Liver (tissue), 9 donors: ENCODE results near the gene ALAS1. TPM values are rescaled to one million over a fixed set of nuclear protein-coding genes. Genes with fewer than 3 reads are reported as not detected.
A peak's percentile ranks its signal among the peaks of the same experiment; 100 is the strongest.

Source experiments
- DNase-seq: peaks from one replicate; pipeline ENCODE4 v3.0.0-alpha.2; 2017; ENCODE audit warnings: low spot score
- H3K27ac ChIP-seq, 2 donors: one replicate each; pipeline ENCODE4 v1.7.0; 2013; ENCODE audit warnings: inconsistent platforms in 2 of 2, low read length in 2 of 2, control low read depth in 1 of 2, low read depth in 1 of 2, mild to moderate bottlenecking in 1 of 2
- H3K27me3 ChIP-seq, 4 donors: one replicate each; pipeline versions ENCODE4 v1.6.1 to v1.7.0; 2013; ENCODE audit warnings: low read length in 3 of 4, inconsistent platforms in 1 of 4, mild to moderate bottlenecking in 1 of 4, moderate library complexity in 1 of 4; ENCODE audit not compliant: control insufficient read depth in 4 of 4, insufficient read depth in 4 of 4
- H3K36me3 ChIP-seq, 4 donors: one replicate each; pipeline versions ENCODE4 v1.6.1 to v1.7.0; 2013; ENCODE audit warnings: low read length in 3 of 4, mild to moderate bottlenecking in 3 of 4, low read depth in 1 of 4, moderate library complexity in 1 of 4; ENCODE audit not compliant: control insufficient read depth in 4 of 4, insufficient read depth in 3 of 4
- H3K4me1 ChIP-seq, 4 donors: one replicate each; pipeline versions ENCODE4 v1.6.1 to v1.7.0; 2013; ENCODE audit warnings: low read length in 3 of 4, mild to moderate bottlenecking in 3 of 4, moderate library complexity in 1 of 4; ENCODE audit not compliant: control insufficient read depth in 4 of 4, insufficient read depth in 4 of 4
- H3K4me3 ChIP-seq, 3 donors: one replicate each; pipeline versions ENCODE4 v1.6.1 to v1.7.0; 2013; ENCODE audit warnings: low read length in 3 of 3, control low read depth in 1 of 3, low read depth in 1 of 3, mild to moderate bottlenecking in 1 of 3
- H3K9ac ChIP-seq, 2 donors: one replicate each; pipeline ENCODE4 v1.7.0; 2013; ENCODE audit warnings: low read length in 2 of 2, mild to moderate bottlenecking in 2 of 2, moderate library complexity in 2 of 2, control low read depth in 1 of 2, low read depth in 1 of 2
- H3K9me3 ChIP-seq, 4 donors: one replicate each; pipeline versions ENCODE4 v1.6.1 to v1.7.0; 2013; ENCODE audit warnings: low read length in 3 of 4; ENCODE audit not compliant: control insufficient read depth in 4 of 4
- ATF3 ChIP-seq: IDR thresholded peaks from 2 replicates; pipeline ENCODE4 v1.6.1; 2016; ENCODE audit warnings: antibody characterized with exemption
- CTCF ChIP-seq: fragments of 150-350 bp; IDR thresholded peaks from 2 replicates; pipeline ENCODE4 v1.5.1; 2017; ENCODE audit warnings: improper control_type of control experiment, low read depth, low read length; ENCODE audit not compliant: missing input control
- EGR1 ChIP-seq, 2 donors: IDR thresholded peaks; 2 replicates each; pipeline ENCODE4 v1.6.1; 2016 to 2018; ENCODE audit warnings: antibody characterized with exemption in 2 of 2, low read depth in 2 of 2
- FOXA1 ChIP-seq: IDR thresholded peaks from 2 replicates; pipeline ENCODE4 v1.6.1; 2016; ENCODE audit warnings: antibody characterized with exemption
- FOXA2 ChIP-seq: IDR thresholded peaks from 2 replicates; pipeline ENCODE4 v1.6.1; 2016; ENCODE audit warnings: antibody characterized with exemption
- GABPA ChIP-seq, 2 donors: IDR thresholded peaks in 1 of 2; conservative IDR thresholded peaks in 1 of 2; 2 replicates each; pipeline ENCODE4 v1.6.1; 2016; ENCODE audit warnings: antibody characterized with exemption in 2 of 2, mild to moderate bottlenecking in 1 of 2, moderate library complexity in 1 of 2
- HNF4A ChIP-seq, 2 donors: conservative IDR thresholded peaks; 2 replicates each; pipeline ENCODE4 v1.6.1; 2016; ENCODE audit warnings: antibody characterized with exemption in 2 of 2, mild to moderate bottlenecking in 2 of 2
- HNF4G ChIP-seq: IDR thresholded peaks from 2 replicates; pipeline ENCODE4 v1.6.1; 2016; ENCODE audit warnings: antibody characterized with exemption
- JUND ChIP-seq, 2 donors: IDR thresholded peaks; 2 replicates each; pipeline ENCODE4 v1.6.1; 2016; ENCODE audit warnings: antibody characterized with exemption in 2 of 2
- MAX ChIP-seq: IDR thresholded peaks from 2 replicates; pipeline ENCODE4 v1.6.1; 2016; ENCODE audit warnings: antibody characterized with exemption
- NR2F2 ChIP-seq: IDR thresholded peaks from 2 replicates; pipeline ENCODE4 v1.6.1; 2016; ENCODE audit warnings: antibody characterized with exemption
- RAD21 ChIP-seq, 2 donors: IDR thresholded peaks; 2 replicates each; pipeline ENCODE4 v1.6.1; 2016; ENCODE audit warnings: antibody characterized with exemption in 2 of 2, mild to moderate bottlenecking in 2 of 2
- REST ChIP-seq: IDR thresholded peaks from 2 replicates; pipeline ENCODE4 v1.6.1; 2016; ENCODE audit warnings: antibody characterized with exemption, mild to moderate bottlenecking
- RXRA ChIP-seq, 2 donors: IDR thresholded peaks; 2 replicates each; pipeline ENCODE4 v1.6.1; 2017 to 2018; ENCODE audit warnings: antibody characterized with exemption in 2 of 2, mild to moderate bottlenecking in 1 of 2
- SP1 ChIP-seq: IDR thresholded peaks from 2 replicates; pipeline ENCODE4 v1.6.1; 2018; ENCODE audit warnings: antibody characterized with exemption, mild to moderate bottlenecking
- TAF1 ChIP-seq: conservative IDR thresholded peaks from 2 replicates; pipeline ENCODE4 v1.6.1; 2016; ENCODE audit warnings: antibody characterized with exemption, mild to moderate bottlenecking
- YY1 ChIP-seq: IDR thresholded peaks from 2 replicates; pipeline ENCODE4 v1.6.1; 2016; ENCODE audit warnings: antibody characterized with exemption, mild to moderate bottlenecking
- ZBTB33 ChIP-seq: IDR thresholded peaks from 2 replicates; pipeline ENCODE4 v1.6.1; 2016; ENCODE audit warnings: antibody characterized with exemption
- whole genome bisulfite sequencing: extraction: QIAGEN DNeasy Blood & Tissue Kit; methylation state at CpG from one replicate; pipeline ENCODE4 v1.1.7; 2013; 5-methylcytosine and 5-hydroxymethylcytosine counted together
- polyA plus RNA-seq, 2 donors: library from polyadenylated mRNA; stranded (reverse) in 1 of 2; unstranded in 1 of 2; fragments of 200-250 nt in 1 of 2; fragments of >200 nt in 1 of 2; fragmentation: Nextera tagmentation in 1 of 2; extraction: Ambion mirVana in 1 of 2; gene quantifications; one replicate each; pipeline versions ENCODE4 v1.2.1 to v1.2.3, GENCODE V29; 2013 to 2015
- total RNA-seq, 2 donors: library from RNA; depleted of rRNA; stranded (reverse); fragments of >200 nt; gene quantifications; one replicate each; pipeline ENCODE4 v1.2.3, GENCODE V29; 2014
- donor health status: healthy.
- donor health status: healthy.
- donor health status: healthy.
- donor health status: healthy.
- donor health status: healthy.

Gene ALAS1
- total and polyA plus RNA-seq, 4 donors = 32.3 to 421 (median 137) TPM

- 35% methylated on average over 18 of the region's 18 CpGs for WGBS
- Histone ChIP-seq H3K4me1 (peaks cover 3 to 61% (median 44%) of the 10 kb centered on the region in 4 donors), H3K9me3 (no peaks in the 10 kb centered on the region), H3K36me3 (peaks cover 19 to 77% (median 68%) of the 10 kb centered on the region in 4 donors), H3K27me3 (no peaks in the 10 kb centered on the region), H3K27ac (peak overlapping the region; percentile 85 to 96), H3K4me3 (no peak overlapping the region), H3K9ac (peak overlapping the region in 1 of 2 donors; percentile 73)
- DNase-seq = no peak
- TF ChIP-seq NR2F2 = peak; percentile 67
- peak; percentile 63 for TF ChIP-seq HNF4G
- peak; percentile 48 to 61 for TF ChIP-seq RAD21 (IDR thresholded peaks at IDR 0.05)
- peak; percentile 68 for TF ChIP-seq MAX
- peak; percentile 81 for TF ChIP-seq ZBTB33
- peak in 1 of 2 donors; percentile 60 for TF ChIP-seq EGR1 (IDR thresholded peaks at IDR 0.05; ENCODE audit: low read depth in 2 of 2)
- TF ChIP-seq JUND (IDR thresholded peaks at IDR 0.05) = peak in 1 of 2 donors; percentile 67
- peak; percentile 88 to 92 for TF ChIP-seq HNF4A (conservative IDR thresholded peaks at IDR 0.05)
- TF ChIP-seq REST = peak; percentile 45
- peak; percentile 99 for TF ChIP-seq SP1
- TF ChIP-seq FOXA2 = peak; percentile 89
- peak in 1 of 2 donors; percentile 59 for TF ChIP-seq GABPA (IDR thresholded peaks at IDR 0.05 in 1 of 2, conservative IDR thresholded peaks at IDR 0.05 in 1 of 2)
- peak; percentile 99 for TF ChIP-seq RXRA (IDR thresholded peaks at IDR 0.05)
- peak; percentile 73 for TF ChIP-seq ATF3
- peak; percentile 53 for TF ChIP-seq FOXA1
- TF ChIP-seq YY1 = peak; percentile 96
- no peak for TF ChIP-seq TAF1
- TF ChIP-seq CTCF = no peak
Measured at GRCh38 chr3:52211268-52211891, 13.4 kb downstream of the ALAS1 start.
